H9 (cell line): ENCODE results near the gene GJE1. TPM values are rescaled to one million over a fixed set of nuclear protein-coding genes. Genes with fewer than 3 reads are reported as not detected.

Experiments
- DNase-seq: peaks from one replicate; pipeline ENCODE4 v3.0.0-alpha.2; 2017
- H2AFZ ChIP-seq: one replicate; pipeline ENCODE4 v1.6.1; 2013; ENCODE audit warnings: mild to moderate bottlenecking, low read length, control low read depth, moderate library complexity
- H2AK5ac ChIP-seq: 2 replicates; pipeline ENCODE4 v1.6.1; 2013; ENCODE audit warnings: low read length, control low read depth, mixed read lengths; ENCODE audit not compliant: insufficient read length
- H2BK120ac ChIP-seq: one replicate; pipeline ENCODE4 v1.6.1; 2013; ENCODE audit warnings: low read depth, mild to moderate bottlenecking, low read length, control low read depth, inconsistent platforms; ENCODE audit not compliant: poor library complexity, severe bottlenecking
- H2BK12ac ChIP-seq: 2 replicates; pipeline ENCODE4 v1.6.1; 2013; ENCODE audit warnings: low read length, control low read depth, mixed read lengths, low read depth; ENCODE audit not compliant: insufficient read length
- H2BK15ac ChIP-seq: 2 replicates; pipeline ENCODE4 v1.6.1; 2013; ENCODE audit warnings: low read depth, low read length, control low read depth
- H2BK20ac ChIP-seq: one replicate; pipeline ENCODE4 v1.6.1; 2013; ENCODE audit warnings: low read depth, mild to moderate bottlenecking, low read length, control low read depth, inconsistent platforms; ENCODE audit not compliant: poor library complexity, severe bottlenecking
- H2BK5ac ChIP-seq: 2 replicates; pipeline ENCODE4 v1.6.1; 2013; ENCODE audit warnings: low read length, control low read depth, mixed read lengths; ENCODE audit not compliant: insufficient read length
- H3K14ac ChIP-seq: 2 replicates; pipeline ENCODE4 v1.6.1; 2013; ENCODE audit warnings: low read length, control low read depth; ENCODE audit not compliant: insufficient read depth
- H3K18ac ChIP-seq: 2 replicates; pipeline ENCODE4 v1.6.1; 2013; ENCODE audit warnings: low read depth, mild to moderate bottlenecking, mixed read lengths, low read length, control low read depth; ENCODE audit not compliant: insufficient read length
- H3K23ac ChIP-seq: 2 replicates; pipeline ENCODE4 v1.6.1; 2013; ENCODE audit warnings: low read length, control low read depth, mixed read lengths, low read depth; ENCODE audit not compliant: insufficient read length
- H3K23me2 ChIP-seq: 2 replicates; pipeline ENCODE4 v1.6.1; 2013; ENCODE audit warnings: low read depth, mild to moderate bottlenecking, mixed read lengths, low read length, control low read depth; ENCODE audit not compliant: insufficient read length, poor library complexity, severe bottlenecking
- H3K27ac ChIP-seq: 2 replicates; pipeline ENCODE4 v1.5.1; 2013; ENCODE audit warnings: low read length, control low read depth, mixed read lengths, low read depth; ENCODE audit not compliant: insufficient read length
- H3K27me3 ChIP-seq: 2 replicates; pipeline ENCODE4 v1.6.1; 2013; ENCODE audit warnings: low read length, control low read depth, inconsistent platforms; ENCODE audit not compliant: insufficient read depth
- H3K4ac ChIP-seq: 2 replicates; pipeline ENCODE4 v1.6.1; 2013; ENCODE audit warnings: low read depth, mild to moderate bottlenecking, control low read depth, inconsistent platforms, low read length, moderate library complexity
- H3K4me1 ChIP-seq: 2 replicates; pipeline ENCODE4 v1.6.1; 2013; ENCODE audit warnings: low read length, control low read depth, inconsistent platforms; ENCODE audit not compliant: insufficient read depth
- H3K4me2 ChIP-seq: 2 replicates; pipeline ENCODE4 v1.6.1; 2013; ENCODE audit warnings: low read length, control low read depth, mixed read lengths; ENCODE audit not compliant: insufficient read length, insufficient read depth
- H3K56ac ChIP-seq: 2 replicates; pipeline ENCODE4 v1.6.1; 2013; ENCODE audit warnings: low read depth, mild to moderate bottlenecking, mixed read lengths, low read length, control low read depth; ENCODE audit not compliant: insufficient read length
- H3K79me1 ChIP-seq: 2 replicates; pipeline ENCODE4 v1.6.1; 2013; ENCODE audit warnings: low read depth, mild to moderate bottlenecking, moderate library complexity, low read length, control low read depth, inconsistent platforms; ENCODE audit not compliant: insufficient read depth, poor library complexity, severe bottlenecking
- H3K79me2 ChIP-seq: 2 replicates; pipeline ENCODE4 v1.6.1; 2013; ENCODE audit warnings: low read length, control low read depth, inconsistent platforms; ENCODE audit not compliant: insufficient read depth
- H3K9ac ChIP-seq: 2 replicates; pipeline ENCODE4 v1.6.1; 2013; ENCODE audit warnings: low read length, control low read depth, mixed read lengths; ENCODE audit not compliant: insufficient read length; ENCODE audit errors: extremely low read depth
- H3K9me3 ChIP-seq: one replicate; pipeline ENCODE4 v1.6.1; 2013; ENCODE audit warnings: low read depth, low read length, inconsistent platforms; ENCODE audit not compliant: control insufficient read depth
- H3T11ph ChIP-seq: one replicate; pipeline ENCODE4 v1.6.1; 2013; ENCODE audit warnings: mild to moderate bottlenecking, low read length, control low read depth, inconsistent platforms
- H4K20me1 ChIP-seq: one replicate; pipeline ENCODE4 v1.6.1; 2013; ENCODE audit not compliant: control insufficient read depth, insufficient read length, insufficient read depth
- H4K5ac ChIP-seq: 2 replicates; pipeline ENCODE4 v1.6.1; 2013; ENCODE audit warnings: low read depth, mild to moderate bottlenecking, mixed read lengths, low read length, control low read depth; ENCODE audit not compliant: insufficient read length
- H4K8ac ChIP-seq: replicated peaks from 2 replicates; pipeline ENCODE4 v1.6.1; 2013; ENCODE audit warnings: low read length, control low read depth, mixed read lengths, low read depth; ENCODE audit not compliant: insufficient read length
- H4K91ac ChIP-seq: 2 replicates; pipeline ENCODE4 v1.6.1; 2013; ENCODE audit warnings: low read depth, mild to moderate bottlenecking, moderate library complexity, mixed read lengths, low read length, control low read depth; ENCODE audit not compliant: insufficient read length
- H3K27ac Mint-ChIP-seq, 3 experiments: 2 replicates in 2 of 3; 3 replicates in 1 of 3; pipeline ENCODE4 v1.8.0; 2020 to 2021; ENCODE audit warnings: mixed read lengths in 3 of 3, mild to moderate bottlenecking in 1 of 3, moderate library complexity in 1 of 3
- H3K27me3 Mint-ChIP-seq: 2 replicates; pipeline ENCODE4 v1.8.0; 2021; ENCODE audit warnings: low read depth, mild to moderate bottlenecking, moderate library complexity, mixed read lengths
- H3K36me3 Mint-ChIP-seq, 3 experiments: 2 replicates in 2 of 3; 3 replicates in 1 of 3; pipeline ENCODE4 v1.8.0; 2020 to 2021; ENCODE audit warnings: low read depth in 3 of 3, mixed read lengths in 3 of 3; ENCODE audit not compliant: insufficient read depth in 1 of 3
- H3K4me1 Mint-ChIP-seq, 2 experiments: 2 replicates each; pipeline ENCODE4 v1.8.0; 2020; ENCODE audit warnings: mixed read lengths in 2 of 2
- H3K4me3 Mint-ChIP-seq, 2 experiments: 2 replicates in 1 of 2; 3 replicates in 1 of 2; pipeline ENCODE4 v1.8.0; 2020 to 2021; ENCODE audit warnings: mild to moderate bottlenecking in 2 of 2, mixed read lengths in 2 of 2, moderate library complexity in 1 of 2
- H3K9me3 Mint-ChIP-seq, 2 experiments: 2 replicates in 1 of 2; 3 replicates in 1 of 2; pipeline ENCODE4 v1.8.0; 2020; ENCODE audit warnings: mild to moderate bottlenecking in 2 of 2, mixed read lengths in 2 of 2, moderate library complexity in 1 of 2
- CTCF ChIP-seq: fragments of 200-600 bp; sonication (generic); conservative IDR thresholded peaks from 3 replicates; pipeline ENCODE4 v1.8.0; 2021; ENCODE audit warnings: antibody characterized with exemption, mild to moderate bottlenecking
- WGBS: extraction: QIAGEN DNeasy Blood & Tissue Kit; methylation state at CpG from one replicate; pipeline ENCODE4 v1.1.7; 2013; ENCODE audit warnings: missing lambda C conversion rate, low lambda C conversion rate, mixed read lengths; ENCODE audit not compliant: insufficient read length; ENCODE audit errors: extremely low coverage; 5-methylcytosine and 5-hydroxymethylcytosine counted together
- total RNA-seq: library from RNA; stranded (reverse); gene quantifications from 2 replicates; pipeline ENCODE4 v1.2.1, GENCODE V29; 2021

Gene GJE1
- total RNA-seq, 1 experiment from 2014 or later = not detected

- Histone ChIP-seq H2BK12ac (no peak overlapping the region), H3K56ac (no peak overlapping the region), H4K20me1 (no peaks in the 10 kb centered on the region), H3K23ac (no peak overlapping the region), H2BK5ac (no peak overlapping the region), H2BK20ac (no peak overlapping the region), H3T11ph (no peak overlapping the region), H3K4me1 (no peaks in the 10 kb centered on the region), H2BK15ac (no peak overlapping the region), H3K27me3 (no peaks in the 10 kb centered on the region), H3K9ac (no peak overlapping the region), H3K23me2 (no peaks in the 10 kb centered on the region), H2AFZ (no peak overlapping the region), H2AK5ac (no peak overlapping the region), H3K14ac (no peak overlapping the region), H3K79me1 (no peaks in the 10 kb centered on the region), H3K27ac (no peak overlapping the region), H3K4ac (no peak overlapping the region), H3K9me3 (no peaks in the 10 kb centered on the region), H4K8ac (no peak overlapping the region), H4K5ac (no peak overlapping the region), H3K79me2 (peaks cover 2% of the 10 kb centered on the region; the same call in 1 of the 2 replicates), H2BK120ac (no peak overlapping the region), H3K18ac (no peak overlapping the region), H3K4me2 (no peak overlapping the region), H4K91ac (no peak overlapping the region)
- H3K27ac Mint-ChIP-seq = no peak overlapping the region
- TF ChIP-seq CTCF = no peak
- H3K36me3 Mint-ChIP-seq = peaks cover 2 to 36% (median 22%) of the 10 kb centered on the region in 3 experiments; a peak in 6 of 7 replicates
- no peaks in the 10 kb centered on the region for H3K9me3 Mint-ChIP-seq
- peaks cover 4 to 8% of the 10 kb centered on the region in 2 experiments for H3K4me1 Mint-ChIP-seq
- no CpG with 5 or more reads among the region's 2 CpGs for WGBS
- H3K27me3 Mint-ChIP-seq = no peaks in the 10 kb centered on the region
- no peak overlapping the region for H3K4me3 Mint-ChIP-seq
- no peak for DNase-seq
Measured at GRCh38 chr6:142167486-142167885, 34.8 kb downstream of the GJE1 start.
